Measurements from ENCODE around the gene IP6K2.
A peak's percentile ranks its signal among the peaks of the same experiment; 100 is the strongest.

Gene IP6K2

DNA sequence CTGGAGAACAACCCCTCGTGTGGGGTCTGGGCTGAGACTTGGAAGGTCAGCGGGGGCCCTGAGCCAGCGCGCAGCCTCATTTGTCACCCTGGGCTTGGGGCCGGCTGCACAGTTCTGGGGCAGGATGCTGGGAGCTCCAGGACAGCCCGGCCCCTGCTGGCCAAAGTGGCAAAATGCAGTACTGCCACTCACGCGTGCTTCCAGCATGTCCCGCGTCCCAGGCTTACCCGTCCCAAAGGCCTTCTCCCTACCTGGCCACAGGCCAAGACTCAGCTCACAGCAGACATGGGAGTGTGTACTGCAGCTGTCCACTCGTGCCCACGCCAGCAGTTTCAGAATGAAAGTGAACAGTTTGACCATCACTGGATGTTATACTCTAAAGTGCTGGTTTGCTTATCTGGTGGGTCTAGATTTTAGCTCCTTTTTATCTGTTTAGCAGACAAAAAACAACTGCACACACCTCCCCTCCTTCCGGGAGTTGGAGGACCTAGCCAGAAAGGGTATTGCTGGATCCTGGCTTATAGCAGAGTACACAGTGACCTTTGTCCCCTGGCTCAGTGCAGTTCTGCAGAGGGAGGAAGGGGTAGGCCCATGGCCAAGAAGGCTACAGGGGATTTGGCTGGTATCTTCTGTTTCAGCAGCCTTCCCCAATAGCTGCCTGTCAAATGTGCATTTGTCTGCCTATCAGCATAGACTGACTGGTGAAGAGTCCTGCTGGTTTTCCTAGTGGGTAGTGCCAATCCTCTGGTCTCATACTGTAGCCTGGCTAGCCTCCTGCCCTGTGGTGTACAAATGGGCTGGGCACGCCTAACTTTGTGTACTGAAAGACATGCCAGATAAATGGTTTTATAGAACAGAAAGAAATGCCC, 23.2 kb upstream of the IP6K2 start:
- Histone ChIP-seq H3K9me3 (ENCODE audit: control insufficient read depth, insufficient read depth, low read length) (no peaks in the 10 kb centered on the region), H3F3A (ENCODE audit: control insufficient read depth, insufficient read depth) (no peaks in the 10 kb centered on the region), H3K4me3 (ENCODE audit: low read length) (peak overlapping the region; percentile 52), H4K20me1 (ENCODE audit: control insufficient read depth, insufficient read depth, low read depth, low read length) (no peaks in the 10 kb centered on the region), H3K9me2 (replicated peaks; ENCODE audit: control insufficient read depth, low read length) (no peaks in the 10 kb centered on the region), H3K4me2 (ENCODE audit: low read length) (peak overlapping the region; percentile 71), H3K79me2 (ENCODE audit: control insufficient read depth, low read length) (no peaks in the 10 kb centered on the region), H3K36me3 (ENCODE audit: control insufficient read depth, low read length) (no peaks in the 10 kb centered on the region), H3K27ac (ENCODE audit: low read depth, low read length) (no peak overlapping the region), H3K27me3 (ENCODE audit: control insufficient read depth, low read length) (no peaks in the 10 kb centered on the region), H3K4me1 (ENCODE audit: control insufficient read depth, low read length) (peaks cover 12% of the 10 kb centered on the region)
- TF ChIP-seq EZH2phosphoT487 (IDR thresholded peaks at IDR 0.05; ENCODE audit: borderline replicate concordance, low read length) (no peak), CTCF (IDR thresholded peaks at IDR 0.05; ENCODE audit: low read depth, low read length, poor library complexity, severe bottlenecking) (peak; percentile 91)

DNA sequence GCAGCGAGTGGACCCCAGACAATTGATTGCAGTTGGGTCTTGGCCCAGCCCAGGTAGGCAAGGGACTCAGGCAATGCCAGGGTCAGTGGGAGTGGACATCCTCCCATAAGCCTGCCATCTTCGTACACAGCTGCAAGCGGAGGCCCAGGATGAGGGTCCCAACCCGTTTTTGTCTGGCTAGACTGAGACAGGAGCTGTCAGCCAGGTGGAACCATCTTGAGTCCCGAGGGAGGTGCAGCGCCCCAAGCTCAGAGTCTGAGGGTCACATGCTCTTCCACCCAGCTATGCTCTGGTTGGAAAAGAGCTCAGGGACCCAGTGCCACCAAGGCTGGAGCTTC, 22.6 kb upstream of the IP6K2 start:
- H3K79me2 ChIP-seq (ENCODE audit: control insufficient read depth, low read length), result no peaks in the 10 kb centered on the region
- peaks cover 12% of the 10 kb centered on the region for H3K4me1 ChIP-seq (ENCODE audit: control insufficient read depth, low read length)
- peak overlapping the region; percentile 71 for H3K4me2 ChIP-seq (ENCODE audit: low read length)
- H3K9me2 ChIP-seq (replicated peaks; ENCODE audit: control insufficient read depth, low read length), result no peaks in the 10 kb centered on the region
- no peaks in the 10 kb centered on the region for H3K36me3 ChIP-seq (ENCODE audit: control insufficient read depth, low read length)
- peak overlapping the region; percentile 52 for H3K4me3 ChIP-seq (ENCODE audit: low read length)
- no peaks in the 10 kb centered on the region for H3F3A ChIP-seq (ENCODE audit: control insufficient read depth, insufficient read depth)
- H3K27ac ChIP-seq (ENCODE audit: low read depth, low read length), result no peak overlapping the region
- TF ChIP-seq EZH2phosphoT487 (IDR thresholded peaks at IDR 0.05; ENCODE audit: borderline replicate concordance, low read length) (no peak), CTCF (IDR thresholded peaks at IDR 0.05; ENCODE audit: low read depth, low read length, poor library complexity, severe bottlenecking) (no peak)
- no peaks in the 10 kb centered on the region for H4K20me1 ChIP-seq (ENCODE audit: control insufficient read depth, insufficient read depth, low read depth, low read length)
- H3K27me3 ChIP-seq (ENCODE audit: control insufficient read depth, low read length), result no peaks in the 10 kb centered on the region
- H3K9me3 ChIP-seq (ENCODE audit: control insufficient read depth, insufficient read depth, low read length), result no peaks in the 10 kb centered on the region

DNA sequence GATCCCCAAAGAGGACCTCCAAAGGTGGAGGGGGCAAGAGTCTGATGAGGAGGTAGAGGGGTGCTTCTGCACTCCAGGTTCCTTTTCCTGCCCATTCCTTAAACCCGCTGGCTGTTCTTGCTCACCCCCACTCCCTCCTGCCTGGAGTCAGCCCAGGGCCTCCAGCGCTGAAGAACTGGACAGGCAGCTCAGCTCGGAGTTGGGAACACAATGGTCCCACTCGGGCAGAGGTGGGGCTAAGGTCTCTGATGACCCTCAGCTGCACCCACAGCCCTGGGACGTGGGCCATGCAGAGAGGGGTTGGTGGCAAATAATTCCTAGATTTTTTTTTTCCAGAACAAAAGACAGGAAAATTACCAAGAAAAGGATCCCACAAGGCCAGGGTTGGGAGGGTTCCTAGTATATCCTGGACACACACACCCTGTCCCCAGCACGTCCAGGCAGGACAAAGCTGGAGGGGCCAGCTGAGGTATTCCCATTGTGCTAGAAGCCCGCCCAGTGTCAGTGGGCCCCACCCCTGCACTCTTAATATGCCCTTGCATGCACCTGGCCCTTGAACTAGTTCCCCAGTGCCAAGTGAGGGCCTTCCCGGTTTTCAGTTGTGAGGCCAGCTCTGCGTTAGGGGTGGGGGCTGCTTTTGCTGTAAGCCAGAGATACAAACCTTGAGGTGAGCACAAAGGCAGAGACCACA, 22.1 kb upstream of the IP6K2 start:
- Histone ChIP-seq H3K4me1 (ENCODE audit: control insufficient read depth, low read length) (peaks cover 12% of the 10 kb centered on the region), H3K9me3 (ENCODE audit: control insufficient read depth, insufficient read depth, low read length) (no peaks in the 10 kb centered on the region), H3K4me3 (ENCODE audit: low read length) (no peak overlapping the region; the same call in 1 of the 2 replicates), H3K79me2 (ENCODE audit: control insufficient read depth, low read length) (no peaks in the 10 kb centered on the region), H3F3A (ENCODE audit: control insufficient read depth, insufficient read depth) (no peaks in the 10 kb centered on the region), H3K9me2 (replicated peaks; ENCODE audit: control insufficient read depth, low read length) (no peaks in the 10 kb centered on the region), H3K27ac (ENCODE audit: low read depth, low read length) (no peak overlapping the region), H4K20me1 (ENCODE audit: control insufficient read depth, insufficient read depth, low read depth, low read length) (no peaks in the 10 kb centered on the region), H3K4me2 (ENCODE audit: low read length) (peak overlapping the region; percentile 71), H3K36me3 (ENCODE audit: control insufficient read depth, low read length) (no peaks in the 10 kb centered on the region), H3K27me3 (ENCODE audit: control insufficient read depth, low read length) (no peaks in the 10 kb centered on the region)
- no peak for TF ChIP-seq CTCF (IDR thresholded peaks at IDR 0.05; ENCODE audit: low read depth, low read length, poor library complexity, severe bottlenecking)
- TF ChIP-seq EZH2phosphoT487 (IDR thresholded peaks at IDR 0.05; ENCODE audit: borderline replicate concordance, low read length), result no peak
